ENCODE data around the gene CHD2.
"Not testable (repeated sequence)": the region's sequence is repeated elsewhere in the genome, so short reads cannot be mapped to it uniquely, and the experiment has no call there.

The CHD2 gene

DNA sequence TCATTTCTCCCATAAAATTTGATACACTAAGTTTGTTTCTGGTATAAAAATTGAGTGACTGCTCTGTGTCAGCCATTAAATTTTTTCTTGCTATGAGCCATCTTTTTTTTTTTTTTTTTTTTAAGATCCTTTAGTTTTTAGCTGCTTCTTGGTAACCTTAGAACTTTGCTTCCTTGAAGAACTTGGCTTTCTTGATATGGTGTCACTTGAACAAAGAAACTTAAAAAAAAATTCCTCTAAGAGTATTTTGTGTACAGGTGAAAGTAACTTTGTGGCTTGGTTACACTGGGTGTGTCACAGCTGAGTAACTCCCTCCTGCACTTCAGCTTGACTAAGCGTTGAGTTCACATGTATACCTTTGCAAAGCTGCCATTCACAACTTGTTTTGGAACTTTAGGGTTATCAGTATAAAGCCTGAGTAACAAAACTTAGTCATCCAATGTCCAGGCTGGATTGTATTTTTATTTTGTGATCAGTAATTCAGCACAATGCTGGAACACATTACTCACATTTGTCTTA lies 6.5 kb downstream of the CHD2 start:
- DNase-seq, result no peak

DNA sequence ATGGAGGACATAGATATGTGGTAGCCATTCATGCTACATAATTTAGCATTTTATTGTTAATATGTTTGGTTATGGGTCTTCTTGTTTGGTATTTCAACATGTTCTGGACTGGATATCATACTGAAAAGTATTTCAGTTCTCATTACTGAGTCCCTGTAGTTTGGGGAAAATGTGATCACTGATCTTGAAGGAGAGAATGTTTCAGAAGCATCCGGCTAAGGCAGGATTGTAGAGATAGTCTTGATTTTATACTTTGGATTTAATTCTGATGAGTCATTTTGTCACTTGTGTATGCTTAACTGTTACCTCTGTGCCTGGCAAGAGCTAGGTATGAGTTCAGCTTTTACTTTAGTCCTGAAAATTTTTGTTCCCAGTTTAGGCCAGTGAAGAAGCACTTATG lies 7.1 kb downstream of the CHD2 start:
- DNase-seq, result no peak

DNA sequence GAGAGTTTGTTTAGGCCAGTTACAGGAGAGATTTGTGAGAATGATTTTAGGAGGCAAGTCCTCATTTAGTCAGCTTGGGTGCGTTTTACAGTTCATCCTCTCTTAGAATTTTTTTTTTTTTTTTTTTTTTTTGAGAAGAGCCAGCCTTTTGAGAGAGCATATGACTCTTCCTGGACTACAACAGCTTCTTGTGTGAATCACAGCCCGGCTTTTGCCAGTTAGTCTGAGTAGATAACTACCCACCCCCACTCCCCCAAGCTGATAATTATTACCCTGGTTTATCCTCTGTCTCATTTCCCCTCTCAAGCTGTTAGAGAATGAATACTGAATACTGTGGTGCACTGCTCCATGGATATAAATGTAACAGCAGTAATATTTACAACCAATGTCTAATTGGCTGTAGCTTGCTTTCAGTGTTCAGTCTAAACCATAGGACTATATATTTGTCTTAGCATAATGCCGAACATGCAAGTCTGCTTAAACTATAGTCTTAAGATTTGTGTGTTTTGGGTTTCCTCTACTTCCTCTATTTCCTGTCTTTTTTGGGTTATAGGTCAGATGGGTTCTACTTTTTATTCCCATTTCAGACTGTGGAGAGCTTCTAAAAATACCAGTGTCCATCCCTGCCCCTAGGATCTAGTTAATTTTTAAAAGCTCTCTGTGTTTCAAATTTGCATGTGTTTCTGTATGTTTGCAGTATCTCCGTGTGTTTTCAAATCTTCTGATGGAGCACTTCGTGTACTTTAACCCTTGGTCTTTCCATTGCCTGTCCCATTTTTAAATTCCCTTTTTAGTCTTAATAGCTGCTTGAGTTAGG lies 8.0 kb downstream of the CHD2 start:
- DNase-seq, result peak; percentile 64

DNA sequence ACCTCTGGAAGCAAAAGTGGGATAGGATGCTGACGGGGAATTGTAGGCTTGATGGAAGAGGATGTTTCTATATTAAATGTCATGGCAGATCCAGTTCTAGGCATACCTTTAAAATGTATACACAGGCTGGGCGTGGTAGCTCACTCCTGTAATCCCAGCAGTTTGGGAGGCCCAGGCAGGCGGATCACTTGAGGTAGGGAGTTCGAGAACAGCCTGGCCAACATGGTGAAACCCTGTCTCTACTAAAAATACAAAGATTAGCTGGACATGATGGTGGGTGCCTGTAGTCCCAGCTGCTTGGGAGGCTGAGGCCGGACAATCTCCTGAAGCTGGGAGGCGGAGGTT lies 8.6 kb downstream of the CHD2 start:
- DNase-seq, result no peak

DNA sequence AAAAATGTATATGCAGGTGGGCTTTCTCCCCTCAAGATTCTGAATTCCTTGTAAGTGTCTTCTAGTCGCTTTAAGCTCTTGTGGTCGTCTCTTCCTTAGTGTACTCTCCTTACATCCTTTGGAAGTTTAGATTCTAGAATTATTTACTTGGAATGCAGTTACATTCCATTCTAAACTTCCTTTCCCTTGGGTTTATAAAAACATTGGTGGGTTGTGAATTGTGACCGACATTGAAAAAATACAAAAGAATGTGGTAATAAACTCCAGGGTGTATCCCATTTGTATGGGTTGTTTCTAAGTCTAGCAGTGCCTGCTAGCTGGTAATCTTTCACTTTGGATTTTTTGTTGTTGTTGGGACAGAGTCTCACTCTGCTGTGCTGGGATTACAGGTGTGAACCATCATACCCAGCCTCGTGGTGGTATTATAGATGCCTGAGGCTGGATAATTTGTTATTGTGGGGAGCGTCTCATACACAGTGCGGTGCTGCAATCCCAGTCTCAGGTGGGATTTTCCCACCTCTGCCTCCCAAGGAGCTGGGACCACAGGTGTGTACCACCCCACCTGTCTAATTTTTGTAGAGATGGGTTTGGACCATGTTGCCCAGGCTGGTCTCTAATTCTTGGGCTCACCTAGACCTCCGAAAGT lies 9.1 kb downstream of the CHD2 start:
- DNase-seq, result no peak

DNA sequence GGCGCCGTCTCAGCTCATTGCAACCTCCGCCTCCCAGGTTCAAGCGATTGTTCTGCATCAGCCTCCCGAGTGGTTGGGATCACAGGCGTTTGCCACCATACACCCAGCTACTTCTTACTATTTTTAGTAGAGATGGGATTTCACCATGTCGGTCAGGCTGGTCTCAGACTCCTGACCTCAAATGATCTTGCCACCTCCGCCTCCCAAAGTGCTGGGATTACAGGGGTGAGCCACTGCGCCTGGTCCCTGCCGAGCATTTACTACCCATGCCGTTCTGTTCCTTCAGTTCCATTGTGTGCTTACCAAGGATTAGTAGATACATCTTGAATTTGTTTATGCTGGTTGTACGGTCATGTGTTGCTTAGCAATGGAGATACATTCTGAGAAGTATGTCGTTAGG lies 10.3 kb downstream of the CHD2 start:
- no peak for DNase-seq

DNA sequence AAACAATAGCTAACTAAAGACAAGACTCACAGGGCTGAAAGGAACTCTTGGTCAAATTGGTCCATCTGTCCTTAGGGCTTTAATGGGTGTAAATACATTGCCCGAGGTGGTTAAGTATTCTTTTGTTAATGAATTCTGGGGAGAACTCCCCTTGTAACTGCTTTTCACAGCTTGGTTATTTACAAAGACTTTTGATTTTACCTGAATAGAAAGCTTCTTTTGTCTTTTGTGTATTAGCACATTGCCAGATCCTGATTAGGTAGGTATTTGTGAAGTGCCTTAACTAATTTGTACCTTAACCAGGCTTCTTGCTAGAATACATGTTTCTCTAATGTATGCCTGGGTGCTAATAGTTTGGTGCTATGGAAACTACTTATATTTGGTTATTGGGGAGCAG lies 14.0 kb downstream of the CHD2 start:
- DNase-seq, result no peak

DNA sequence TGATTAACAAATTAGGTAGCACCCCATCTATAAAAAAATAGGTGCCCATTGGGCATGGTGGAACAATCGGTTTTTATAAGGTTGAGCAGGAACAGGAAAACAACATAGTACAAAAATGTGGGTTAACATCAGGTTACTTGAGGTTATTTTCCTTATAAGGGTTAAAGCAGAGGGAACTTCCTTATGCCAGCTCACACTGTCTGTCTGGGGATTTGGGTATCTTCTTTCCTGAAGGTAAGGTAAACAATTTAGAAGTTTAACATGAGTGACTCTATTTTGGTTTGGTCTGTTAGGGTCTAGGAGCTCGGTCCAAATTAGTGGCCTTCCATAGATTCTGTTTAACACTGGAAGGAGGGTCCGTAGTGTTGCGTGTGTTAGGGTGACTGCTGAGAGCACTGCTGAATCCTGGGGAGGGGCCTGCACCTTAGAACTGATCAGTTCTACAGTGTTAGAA lies 14.7 kb downstream of the CHD2 start:
- DNase-seq, result no peak

DNA sequence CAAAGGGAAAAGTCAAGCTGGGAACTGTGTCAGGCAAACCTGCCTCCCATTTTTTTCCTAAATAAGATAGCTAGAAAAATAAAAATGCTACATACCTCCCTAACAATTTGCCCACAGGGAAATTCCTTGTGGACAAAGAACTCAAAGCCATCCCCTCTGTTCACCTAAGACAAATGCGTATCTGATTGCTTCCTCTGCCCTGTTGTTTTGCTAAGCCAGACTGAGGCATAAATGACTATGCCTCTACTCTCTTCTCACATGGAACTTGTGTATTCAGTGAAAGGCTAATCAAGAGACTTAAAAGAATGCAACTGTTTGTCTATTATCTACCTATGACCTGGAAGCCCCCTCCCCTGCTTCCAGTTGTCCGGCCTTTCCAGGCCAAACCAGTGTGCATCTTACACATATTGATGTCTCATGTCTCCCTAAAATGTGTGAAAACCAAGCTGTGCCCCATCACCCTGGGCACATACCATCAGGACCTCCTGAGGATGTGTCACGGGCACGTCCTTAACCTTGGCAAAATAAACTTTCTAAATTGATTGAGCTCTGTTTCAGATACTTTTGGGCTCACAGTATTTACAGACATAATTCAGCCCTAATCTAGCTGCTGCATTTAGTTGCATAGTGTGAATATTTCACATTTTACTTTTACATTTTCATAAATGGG lies 15.8 kb downstream of the CHD2 start:
- DNase-seq, result no peak

DNA sequence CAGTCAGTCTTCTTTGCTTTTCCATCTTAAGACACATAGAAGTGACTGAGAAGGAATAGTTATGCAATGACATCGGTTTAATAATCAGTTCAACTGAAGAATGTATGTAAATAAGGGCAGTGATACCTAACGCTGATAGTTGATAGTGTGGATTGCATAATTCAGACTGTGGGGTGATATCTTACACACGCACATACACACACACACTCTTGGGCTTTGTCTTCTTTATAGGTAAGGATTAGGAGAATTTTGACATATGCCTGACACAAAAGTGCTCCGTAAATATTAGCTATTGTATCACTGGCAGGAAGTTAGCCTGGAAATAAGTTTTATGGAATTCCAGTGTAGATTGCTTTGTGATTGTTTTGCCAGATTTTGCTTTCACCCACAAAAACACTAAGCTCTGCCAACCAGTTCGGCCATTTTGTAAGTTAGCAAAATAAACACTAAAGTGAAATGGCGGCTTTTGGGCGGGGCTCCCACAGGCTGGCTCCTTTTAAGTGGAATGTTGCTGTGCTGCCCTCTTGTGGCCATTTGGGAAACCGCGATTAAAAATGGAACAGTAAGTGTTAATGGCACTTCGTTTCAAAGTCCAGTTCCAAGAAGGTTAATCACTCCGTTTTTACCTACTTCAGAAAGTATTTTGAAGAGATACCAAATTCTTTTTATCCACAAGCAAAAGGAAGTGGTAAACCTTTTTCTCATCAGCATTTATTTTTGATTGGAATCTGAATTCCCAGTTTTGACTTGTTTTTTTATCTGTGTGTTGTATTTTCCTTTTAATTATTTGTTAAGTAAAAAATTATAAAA lies 17.7 kb downstream of the CHD2 start:
- DNase-seq, result peak; percentile 90

DNA sequence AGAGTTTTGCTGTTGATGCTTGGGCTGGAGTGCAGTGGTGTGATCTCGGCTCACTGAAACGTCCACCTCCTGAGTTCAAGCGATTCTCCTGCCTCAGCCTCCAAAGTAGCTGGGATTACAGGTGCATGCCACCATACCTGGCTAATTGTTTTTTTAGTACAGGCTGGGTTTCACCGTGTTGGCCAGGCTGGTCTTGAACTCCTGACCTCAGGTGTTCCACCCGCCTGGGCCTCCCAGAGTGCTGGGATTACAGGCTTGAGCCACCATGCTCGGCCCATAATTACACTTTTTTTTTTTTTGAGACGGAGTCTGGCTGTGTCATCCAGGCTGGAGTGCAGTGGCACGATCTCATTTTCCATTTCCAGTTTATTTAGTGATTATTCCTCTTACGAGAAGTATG lies 18.8 kb downstream of the CHD2 start:
- not testable (repeated sequence) for DNase-seq

DNA sequence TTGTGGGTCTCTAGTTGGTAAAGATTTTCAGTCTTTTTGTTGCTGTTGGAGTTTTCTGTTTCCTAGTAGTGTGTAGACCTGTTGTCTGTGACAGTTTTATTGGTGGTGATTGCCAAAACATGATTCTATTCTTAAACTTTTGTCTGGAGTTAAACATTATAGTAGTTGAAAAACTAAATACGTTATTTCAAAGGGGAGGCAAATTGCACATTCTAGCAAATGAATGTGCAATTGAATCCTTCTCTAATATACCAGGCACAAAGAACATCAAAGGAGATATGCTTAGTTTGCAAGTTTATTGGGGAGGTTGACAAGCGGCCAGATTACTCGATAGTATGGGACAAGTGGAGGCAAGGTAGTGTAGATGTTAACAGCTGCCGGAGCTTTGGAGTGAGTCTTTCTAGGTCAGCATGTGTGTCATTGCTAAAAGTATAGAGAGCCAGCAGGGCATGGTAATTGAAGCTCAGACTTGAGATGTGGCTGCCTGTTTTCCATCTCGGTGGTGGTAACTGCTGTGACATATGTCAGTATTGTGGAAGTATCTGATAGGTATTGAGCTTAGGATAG lies 20.6 kb downstream of the CHD2 start:
- DNase-seq, result no peak

DNA sequence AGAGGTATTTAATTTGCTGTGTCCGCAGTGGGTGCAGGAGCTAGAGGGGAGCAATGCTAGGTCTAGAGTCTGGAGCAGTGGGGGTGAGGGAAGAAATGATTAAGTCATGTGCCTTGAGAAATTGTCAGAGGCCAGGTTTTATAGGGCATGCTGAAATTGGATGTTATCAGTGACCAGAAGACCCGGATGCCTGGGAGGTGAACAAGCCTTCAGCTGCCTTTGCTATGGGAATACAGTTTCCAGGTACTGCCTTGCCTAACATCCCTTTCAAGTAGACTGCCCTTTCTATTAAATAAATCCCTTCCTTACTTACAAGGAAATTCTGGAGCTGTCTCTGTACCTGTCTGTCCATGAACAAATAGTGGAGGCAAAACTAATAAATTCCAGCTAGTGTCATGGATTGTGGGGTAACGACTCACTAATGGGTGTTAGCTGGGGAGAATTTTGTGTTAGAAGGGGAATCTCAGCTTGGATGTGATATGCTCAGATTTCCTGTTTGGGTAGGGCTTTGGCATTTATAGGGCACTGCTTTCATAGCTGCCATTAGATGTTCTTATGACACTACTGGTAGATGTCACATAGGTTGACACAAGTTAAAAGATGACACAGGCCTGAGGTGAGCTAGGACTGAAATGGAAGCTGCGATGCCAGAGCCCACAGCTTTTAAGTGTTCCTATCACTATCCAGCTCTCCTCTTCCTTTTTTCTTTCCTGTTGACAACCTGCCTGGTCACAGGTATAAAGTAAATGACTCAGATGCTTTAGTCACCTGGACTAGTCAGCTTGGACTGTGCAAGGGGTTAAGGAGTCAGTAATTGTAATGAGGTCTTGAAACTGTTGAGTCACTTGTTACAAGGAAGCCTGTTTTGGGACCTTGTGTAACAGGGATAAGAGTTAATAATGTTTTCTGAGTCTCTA lies 21.3 kb downstream of the CHD2 start:
- DNase-seq, result peak; percentile 66

DNA sequence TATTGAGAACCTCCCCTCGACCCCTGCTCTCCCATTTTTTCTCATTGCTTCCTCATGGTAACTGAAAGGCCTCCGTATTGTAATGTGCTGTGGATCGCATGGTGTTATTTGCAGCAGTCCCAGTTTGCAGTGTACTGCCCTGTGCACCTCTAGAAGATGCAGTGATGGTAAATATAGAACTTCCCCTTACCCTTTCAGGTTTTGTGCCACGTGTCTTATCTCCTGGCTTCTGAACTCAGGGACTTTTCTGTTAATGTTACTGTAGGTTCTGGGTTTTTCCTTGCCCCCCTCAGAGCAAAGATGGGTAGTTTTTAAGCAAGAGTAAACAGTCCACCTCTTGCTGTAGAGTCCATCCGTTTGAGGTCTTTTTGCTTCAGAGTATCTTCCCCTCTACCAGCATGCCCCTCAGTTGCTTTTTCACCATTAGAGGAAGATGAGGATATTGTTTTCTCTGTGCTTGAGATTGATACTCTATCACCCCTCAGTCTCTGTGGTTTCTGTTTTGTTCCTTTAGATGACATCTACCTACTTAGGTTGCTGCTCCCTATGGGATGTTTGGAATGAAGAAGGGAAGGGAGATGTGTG lies 22.4 kb downstream of the CHD2 start:
- DNase-seq, result no peak

DNA sequence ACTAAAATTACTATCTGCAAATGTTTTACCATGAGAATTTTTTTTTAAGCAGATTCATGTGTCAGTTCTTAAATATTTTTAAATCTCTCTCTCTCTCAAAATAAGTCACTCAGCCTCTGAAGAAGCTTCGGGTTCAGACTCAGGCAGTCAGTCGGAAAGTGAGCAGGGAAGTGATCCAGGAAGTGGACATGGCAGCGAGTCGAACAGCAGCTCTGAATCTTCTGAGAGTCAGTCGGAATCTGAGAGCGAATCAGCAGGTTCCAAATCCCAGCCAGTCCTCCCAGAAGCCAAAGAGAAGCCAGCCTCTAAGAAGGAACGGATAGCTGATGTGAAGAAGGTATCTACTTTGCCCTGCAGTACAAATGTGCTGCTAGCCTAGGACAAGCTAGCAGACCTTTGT lies 24.1 kb downstream of the CHD2 start:
- DNase-seq, result no peak

DNA sequence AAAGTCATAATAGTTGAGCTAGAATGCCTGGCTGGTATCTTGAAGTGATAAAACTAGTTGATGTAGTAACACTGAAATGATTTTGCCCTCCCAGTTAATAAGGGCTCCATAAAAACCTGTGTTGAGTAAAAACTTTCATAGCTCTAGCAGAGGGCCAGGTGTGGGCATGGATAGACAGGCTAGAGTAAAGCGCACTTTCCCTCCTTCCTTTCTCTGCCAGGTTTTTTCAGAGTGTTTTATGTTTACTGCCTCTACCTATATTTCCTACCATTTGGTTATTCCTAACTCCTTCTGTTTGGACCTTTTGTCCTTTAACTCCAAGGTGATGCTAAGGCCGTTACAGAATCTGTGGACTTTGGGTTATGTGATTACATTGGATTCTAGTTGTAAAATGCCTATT lies 25.3 kb downstream of the CHD2 start:
- DNase-seq, result no peak

DNA sequence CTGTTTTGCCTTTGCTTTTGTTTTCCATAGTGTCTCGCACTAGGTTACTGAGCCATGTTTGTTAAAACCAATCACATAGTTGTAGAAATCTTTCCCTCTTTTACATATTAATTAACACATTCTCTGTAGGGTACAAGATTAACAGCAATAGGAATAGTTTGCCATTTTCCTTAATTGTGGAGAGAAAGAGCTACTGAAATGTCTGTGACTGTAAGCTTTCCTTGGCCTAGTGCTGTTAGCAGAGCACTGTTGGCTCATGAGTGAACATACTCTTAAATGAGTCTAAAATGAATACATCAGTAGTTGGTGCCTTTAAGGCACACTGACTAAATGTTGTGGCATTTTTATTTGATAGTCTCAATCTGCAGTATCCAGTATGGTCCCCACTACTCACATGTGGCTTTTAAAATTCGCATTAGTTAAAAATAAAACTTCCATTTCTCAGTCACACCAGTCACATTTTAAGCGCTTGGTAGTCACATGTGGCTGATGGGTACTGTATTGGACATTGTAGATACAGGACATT lies 28.2 kb downstream of the CHD2 start:
- DNase-seq, result no peak

DNA sequence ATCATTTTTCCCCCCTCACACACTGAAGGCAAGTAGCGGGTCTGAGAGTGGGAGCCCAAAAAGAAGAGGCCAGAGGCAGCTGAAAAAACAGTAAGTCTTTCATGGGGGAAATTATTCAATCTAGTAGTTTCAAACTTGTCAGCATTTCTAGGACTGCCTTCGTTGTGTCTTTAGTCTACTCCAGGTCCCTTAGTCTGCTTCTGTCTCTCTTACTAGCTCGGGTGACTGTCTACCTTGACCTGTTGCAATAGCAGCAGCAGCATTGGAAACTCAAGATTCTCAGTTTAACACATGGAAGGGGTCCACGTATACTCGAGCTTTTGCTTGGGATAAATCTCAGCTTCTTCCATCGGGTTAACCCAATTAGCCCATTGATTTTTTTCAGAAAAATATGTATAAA lies 28.9 kb downstream of the CHD2 start:
- DNase-seq, result no peak

DNA sequence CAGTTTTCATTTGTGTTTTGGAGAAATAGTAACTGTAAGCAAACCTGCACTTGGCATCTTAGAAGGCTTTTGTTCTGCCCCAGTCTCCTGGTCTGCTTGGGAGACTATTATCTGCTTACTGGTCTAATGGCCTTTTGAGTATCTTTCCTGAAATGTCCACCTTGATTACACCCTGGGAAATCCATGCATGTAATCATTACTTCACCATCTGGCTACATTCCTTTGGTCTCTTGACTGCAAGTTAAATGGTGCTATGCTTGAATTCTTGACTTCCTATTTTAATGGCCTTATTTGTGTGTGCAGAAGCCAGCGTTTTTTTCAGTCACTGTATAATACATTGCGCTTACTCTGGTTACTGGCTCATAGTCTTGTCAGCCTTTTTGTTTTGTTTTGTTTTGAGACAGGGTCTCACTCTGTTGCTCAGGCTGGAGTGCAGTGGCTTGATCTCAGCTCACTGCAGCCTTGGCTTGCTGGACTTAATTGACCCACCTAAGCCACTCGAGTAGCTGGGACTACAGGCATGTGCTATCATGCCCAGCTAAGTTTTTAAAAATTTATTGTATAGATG lies 30.0 kb downstream of the CHD2 start:
- DNase-seq, result peak; percentile 64

DNA sequence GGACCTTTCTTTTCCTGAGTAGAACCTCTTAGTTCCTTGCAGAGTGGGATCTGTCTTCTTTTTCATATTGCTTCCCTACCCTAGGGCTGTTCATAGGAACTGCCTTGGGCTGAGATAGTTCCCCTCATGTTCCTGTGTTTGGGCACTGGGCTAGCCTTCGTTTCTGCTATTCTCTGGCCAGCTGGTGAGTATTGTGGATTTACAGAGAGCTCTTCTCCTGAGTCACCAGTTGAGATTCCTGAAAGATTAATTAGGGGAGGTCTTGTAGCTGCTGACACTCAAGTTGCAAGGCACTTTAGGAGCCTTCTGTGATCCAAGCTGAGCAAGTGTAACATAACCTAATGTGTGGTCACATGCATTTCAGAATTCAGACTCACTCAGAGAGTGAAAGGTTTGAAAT lies 30.7 kb downstream of the CHD2 start:
- peak; percentile 85 for DNase-seq

Data from islet precursor cell (in vitro differentiated cells).